ENCODE results near the gene NKX1-1.
"Not testable (repeated sequence)": the region's sequence is repeated elsewhere in the genome, so short reads cannot be mapped to it uniquely, and the experiment has no call there.

NKX1-1 gene

GRCh38 chr4:1406394-1406980, at the start of gene NKX1-1:
TSS of gene NKX1-1 (minus strand) at chr4:1406442. CDS start at chr4:1406442, 0 bp downstream.
- ATAC-seq = no peak

- ATAC-seq = no peak
These were observed 47.5 kb upstream of the NKX1-1 start for GRCh38 chr4:1453731-1454130.

- no peak for ATAC-seq
These were observed 46.3 kb upstream of the NKX1-1 start for GRCh38 chr4:1452431-1453051.

- no peak for ATAC-seq
These were observed 45.5 kb upstream of the NKX1-1 start for GRCh38 chr4:1451752-1452122.

- no peak for ATAC-seq
These were observed 45.0 kb upstream of the NKX1-1 start for GRCh38 chr4:1451106-1451751.

- no peak for ATAC-seq
These were observed 43.8 kb upstream of the NKX1-1 start for GRCh38 chr4:1449833-1450741.

- no peak for ATAC-seq
These were observed 43.2 kb upstream of the NKX1-1 start for GRCh38 chr4:1449475-1449832.

- ATAC-seq = no peak
These were observed 42.6 kb upstream of the NKX1-1 start for GRCh38 chr4:1448589-1449420.

- no peak for ATAC-seq
These were observed 41.7 kb upstream of the NKX1-1 start for GRCh38 chr4:1447676-1448588.

- ATAC-seq = no peak
These were observed 40.5 kb upstream of the NKX1-1 start for GRCh38 chr4:1446502-1447386.

- ATAC-seq = no peak
These were observed 39.6 kb upstream of the NKX1-1 start for GRCh38 chr4:1445716-1446445.

GRCh38 chr4:1443688-1444172, 37.5 kb upstream of the NKX1-1 start:
- ATAC-seq = not testable (repeated sequence)

GRCh38 chr4:1427010-1427409, 20.8 kb upstream of the NKX1-1 start:
- ATAC-seq = no peak

GRCh38 chr4:1421657-1422056, 15.4 kb upstream of the NKX1-1 start:
- ATAC-seq = no peak

- ATAC-seq = no peak
These were observed 13.5 kb upstream of the NKX1-1 start for GRCh38 chr4:1419708-1420107.

- no peak for ATAC-seq
These were observed 12.4 kb upstream of the NKX1-1 start for GRCh38 chr4:1418494-1419285.

GRCh38 chr4:1417522-1418390, 11.5 kb upstream of the NKX1-1 start:
- ATAC-seq = no peak

GRCh38 chr4:1416948-1417260, 10.7 kb upstream of the NKX1-1 start:
- ATAC-seq = no peak
